ENCODE measurements around the gene KLRC3. TPM values are rescaled to one million over a fixed set of nuclear protein-coding genes. Genes with fewer than 3 reads are reported as not detected.
"Not testable (repeated sequence)": the region's sequence is repeated elsewhere in the genome, so short reads cannot be mapped to it uniquely, and the experiment has no call there.

Gene KLRC3
- total RNA-seq, 1 experiment from 2014 or later = not detected

DNA sequence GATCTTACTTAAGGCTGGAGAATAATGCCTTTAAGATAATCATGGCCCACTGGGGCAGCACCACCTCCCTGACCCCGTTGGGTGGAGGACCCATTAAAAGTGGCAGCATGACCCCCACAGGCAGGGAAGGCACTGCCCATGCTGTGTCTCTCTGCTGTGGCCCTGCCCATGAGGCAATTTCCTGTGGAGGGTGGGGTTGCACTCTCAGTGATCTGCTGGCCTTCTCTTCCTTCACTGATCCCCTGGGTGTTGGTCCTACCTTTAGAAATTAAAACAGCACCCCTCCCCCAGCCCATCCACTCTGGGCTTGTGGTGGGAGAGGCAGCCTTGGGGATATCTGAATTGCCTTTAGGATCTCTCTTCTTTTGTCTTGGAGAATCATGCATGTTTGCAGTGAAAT, 47.8 kb downstream of the KLRC3 start:
- Histone ChIP-seq H3K27ac (ENCODE audit: low read length) (no peak overlapping the region), H3K4me3 (ENCODE audit: low read length) (no peak overlapping the region), H3K9ac (ENCODE audit: low read length) (no peak overlapping the region), H3K9me3 (ENCODE audit: low read length) (no peaks in the 10 kb centered on the region), H2AFZ (ENCODE audit: low read length) (no peak overlapping the region), H3K79me2 (ENCODE audit: low read length) (no peaks in the 10 kb centered on the region), H3K9me2 (replicated peaks; ENCODE audit: insufficient read depth, low read length) (no peaks in the 10 kb centered on the region), H4K20me1 (ENCODE audit: insufficient read depth, low read depth, low read length) (no peaks in the 10 kb centered on the region), H3K36me3 (ENCODE audit: insufficient read depth, low read length) (no peaks in the 10 kb centered on the region), H3K4me2 (ENCODE audit: low read depth, low read length, poor library complexity, severe bottlenecking) (no peak overlapping the region), H3K4me1 (ENCODE audit: low read length) (no peaks in the 10 kb centered on the region), H3K27me3 (ENCODE audit: low read length) (no peaks in the 10 kb centered on the region)
- no peak for DNase-seq

DNA sequence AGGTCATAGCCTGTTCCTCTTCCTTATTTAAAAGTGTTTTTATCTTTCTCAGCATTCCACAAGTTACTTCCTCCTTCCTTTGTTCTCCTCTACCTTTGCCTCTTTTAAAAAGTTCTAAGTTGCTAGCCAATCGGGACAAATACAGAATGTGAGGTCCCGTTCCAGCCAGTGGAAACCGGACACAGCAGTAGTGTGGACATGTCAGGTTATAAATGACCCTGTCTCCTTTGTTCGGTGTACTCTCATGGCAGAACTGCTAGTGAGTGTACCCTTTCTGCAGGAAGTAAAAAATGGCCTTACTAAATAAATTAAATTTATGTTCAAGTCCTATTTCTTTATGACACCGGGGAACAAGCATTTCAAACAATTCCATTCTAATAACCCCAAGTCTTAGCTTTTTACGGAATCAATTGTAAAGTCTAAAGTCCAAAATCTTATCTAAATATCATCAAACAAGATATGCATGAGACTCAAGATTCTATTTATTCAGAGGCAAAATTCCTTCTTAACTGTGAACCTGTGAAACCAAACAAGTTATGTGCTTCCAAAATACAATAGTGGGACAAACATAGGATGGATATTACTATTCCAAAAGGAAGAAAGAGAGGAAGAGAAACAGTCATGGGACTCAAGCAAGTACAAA, 48.4 kb downstream of the KLRC3 start:
- H3K9me2 ChIP-seq (replicated peaks; ENCODE audit: insufficient read depth, low read length); H3K9me3 ChIP-seq (ENCODE audit: low read length); H2AFZ ChIP-seq (ENCODE audit: low read length); DNase-seq; H3K36me3 ChIP-seq (ENCODE audit: insufficient read depth, low read length); H3K9ac ChIP-seq (ENCODE audit: low read length); H4K20me1 ChIP-seq (ENCODE audit: insufficient read depth, low read depth, low read length); H3K27ac ChIP-seq (ENCODE audit: low read length); H3K27me3 ChIP-seq (ENCODE audit: low read length); H3K4me1 ChIP-seq (ENCODE audit: low read length); H3K79me2 ChIP-seq (ENCODE audit: low read length); H3K4me2 ChIP-seq (ENCODE audit: low read depth, low read length, poor library complexity, severe bottlenecking); H3K4me3 ChIP-seq (ENCODE audit: low read length): not testable (repeated sequence)

DNA sequence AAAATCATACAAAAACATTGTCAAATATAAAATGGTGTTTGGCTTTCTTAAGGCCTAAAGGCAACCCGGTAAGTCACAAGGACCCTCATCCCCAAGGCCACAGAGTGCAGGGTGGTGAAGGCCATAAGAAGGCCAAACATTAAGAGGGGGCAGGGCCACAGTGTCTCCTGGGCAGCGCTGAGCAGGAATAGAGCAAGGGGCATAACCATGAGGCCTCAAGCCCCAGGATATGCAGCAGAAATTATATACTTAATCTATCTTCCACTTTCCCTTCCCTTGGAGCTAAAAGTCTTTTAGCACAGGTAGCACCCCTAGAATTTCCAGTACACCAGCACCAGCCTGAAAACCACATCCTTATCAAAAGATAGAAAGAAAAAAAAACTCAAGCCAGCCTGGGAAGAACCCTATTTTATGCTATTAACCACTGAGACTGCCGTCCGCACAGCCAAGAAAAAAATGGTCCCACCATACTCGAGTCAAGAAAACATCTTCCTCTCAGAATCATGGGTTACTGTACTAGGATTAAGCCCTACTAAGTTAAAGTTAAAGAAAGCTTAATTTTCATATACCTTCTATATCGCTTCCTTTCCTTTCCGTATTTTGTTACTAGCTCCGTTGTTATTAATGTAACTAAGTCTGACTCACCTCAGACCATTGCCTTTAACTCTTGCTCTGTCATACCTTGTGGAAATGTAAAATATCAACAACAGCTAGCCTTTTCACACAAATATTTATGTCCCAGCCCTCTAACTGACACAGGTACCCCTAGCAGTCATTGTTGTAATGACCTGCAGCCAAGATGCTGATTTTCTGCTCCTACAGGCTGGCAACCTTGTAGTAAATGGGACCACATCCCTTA, 50.6 kb downstream of the KLRC3 start:
- Histone ChIP-seq H3K4me2 (ENCODE audit: low read depth, low read length, poor library complexity, severe bottlenecking) (no peak overlapping the region), H2AFZ (ENCODE audit: low read length) (no peak overlapping the region), H3K27me3 (ENCODE audit: low read length) (no peaks in the 10 kb centered on the region), H3K4me3 (ENCODE audit: low read length) (no peak overlapping the region), H3K36me3 (ENCODE audit: insufficient read depth, low read length) (no peaks in the 10 kb centered on the region), H3K9me3 (ENCODE audit: low read length) (no peaks in the 10 kb centered on the region), H3K79me2 (ENCODE audit: low read length) (no peaks in the 10 kb centered on the region), H3K4me1 (ENCODE audit: low read length) (peaks cover 11% of the 10 kb centered on the region), H3K27ac (ENCODE audit: low read length) (no peak overlapping the region), H3K9me2 (replicated peaks; ENCODE audit: insufficient read depth, low read length) (no peaks in the 10 kb centered on the region), H4K20me1 (ENCODE audit: insufficient read depth, low read depth, low read length) (no peaks in the 10 kb centered on the region), H3K9ac (ENCODE audit: low read length) (no peak overlapping the region)
- no peak for DNase-seq

DNA sequence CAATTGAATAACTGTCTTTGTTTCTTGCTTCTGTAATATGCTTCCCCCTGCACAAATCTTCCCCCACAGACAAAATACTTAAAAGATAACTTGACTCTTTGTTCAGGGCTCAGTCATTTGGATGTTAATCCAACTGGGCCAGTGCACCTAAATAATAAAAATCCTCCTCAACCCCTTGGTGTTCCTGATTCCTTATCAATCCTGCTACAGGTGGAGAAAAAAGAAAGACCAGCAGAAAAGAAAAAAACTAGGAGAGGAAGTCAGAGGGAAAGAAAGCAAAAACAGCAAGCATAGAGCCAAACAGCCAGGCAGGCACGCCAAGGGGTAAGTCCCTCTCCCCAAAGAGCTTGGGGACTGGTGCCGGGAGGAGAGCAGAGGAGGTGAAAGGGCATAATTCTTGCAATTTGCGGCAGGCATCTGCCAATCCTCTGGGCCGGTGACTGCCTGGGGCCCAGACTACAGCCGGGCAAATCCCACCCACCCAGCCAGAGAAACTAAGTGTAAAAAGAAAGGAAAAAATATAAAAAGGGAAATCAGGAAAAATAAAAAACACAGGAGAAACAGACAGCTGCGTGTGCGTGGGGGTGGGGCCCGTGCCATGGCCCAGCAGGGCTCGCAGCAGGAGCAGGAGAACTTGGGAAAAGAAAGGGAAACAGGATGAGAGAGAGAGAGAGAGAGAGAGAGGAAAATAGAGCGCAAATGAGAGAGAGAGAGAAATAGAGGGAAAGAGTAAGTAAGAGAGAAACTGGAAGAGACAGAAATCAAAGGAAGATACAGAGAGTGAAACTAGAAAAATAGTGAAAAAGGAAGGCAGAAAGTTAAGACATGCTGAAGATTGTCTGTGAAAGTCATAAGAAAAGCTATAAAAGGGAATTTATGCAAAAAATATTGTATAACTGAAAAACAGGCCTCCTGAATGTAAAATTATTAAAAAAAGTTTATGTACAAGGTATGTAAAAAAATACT, 51.9 kb downstream of the KLRC3 start:
- Histone ChIP-seq H3K79me2 (ENCODE audit: low read length) (no peaks in the 10 kb centered on the region), H3K36me3 (ENCODE audit: insufficient read depth, low read length) (no peaks in the 10 kb centered on the region), H2AFZ (ENCODE audit: low read length) (no peak overlapping the region), H3K9me2 (replicated peaks; ENCODE audit: insufficient read depth, low read length) (no peaks in the 10 kb centered on the region), H3K9me3 (ENCODE audit: low read length) (no peaks in the 10 kb centered on the region), H3K9ac (ENCODE audit: low read length) (no peak overlapping the region), H4K20me1 (ENCODE audit: insufficient read depth, low read depth, low read length) (no peaks in the 10 kb centered on the region), H3K4me1 (ENCODE audit: low read length) (peaks cover 19% of the 10 kb centered on the region), H3K27ac (ENCODE audit: low read length) (no peak overlapping the region), H3K27me3 (ENCODE audit: low read length) (no peaks in the 10 kb centered on the region), H3K4me3 (ENCODE audit: low read length) (no peak overlapping the region), H3K4me2 (ENCODE audit: low read depth, low read length, poor library complexity, severe bottlenecking) (no peak overlapping the region)
- no peak for DNase-seq

DNA sequence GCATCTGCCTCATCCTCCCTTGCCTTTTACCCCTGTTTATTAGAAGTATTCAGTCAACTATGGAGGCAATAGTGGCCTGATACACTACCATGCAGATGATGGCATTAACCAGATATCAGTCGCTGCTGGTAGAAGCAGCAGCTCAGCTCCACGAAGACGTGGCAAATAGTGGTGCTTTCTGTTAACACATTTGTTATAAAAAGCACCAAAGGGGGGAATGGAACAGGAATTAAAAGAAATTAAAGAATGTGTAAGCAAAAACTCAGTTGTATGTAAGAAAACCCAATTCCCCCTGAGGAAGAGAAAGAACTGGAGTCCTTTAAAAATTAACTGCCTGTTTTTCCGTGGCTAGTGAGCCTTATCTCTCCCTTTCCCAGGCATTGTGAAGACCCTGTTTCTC, 52.7 kb downstream of the KLRC3 start:
- not testable (repeated sequence) for DNase-seq

DNA sequence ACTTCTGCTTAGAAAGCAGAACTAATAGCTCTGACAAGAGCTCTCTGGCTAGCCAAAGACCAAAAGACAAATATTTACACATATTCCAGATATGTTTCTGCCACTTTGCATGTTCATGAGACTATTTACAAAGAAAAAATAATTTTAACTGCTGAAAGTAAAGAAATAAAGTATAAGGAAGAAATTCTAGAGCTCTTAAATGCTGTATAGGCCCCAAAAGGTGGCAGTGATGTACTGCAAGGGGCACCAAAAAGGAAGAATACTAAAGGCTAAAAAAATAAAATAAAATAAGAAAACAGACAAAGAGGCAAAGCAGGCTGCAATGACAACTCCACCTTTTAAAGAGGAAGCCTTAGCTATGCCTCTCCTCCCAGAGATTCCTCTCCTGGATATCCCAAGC, 53.5 kb downstream of the KLRC3 start:
- Histone ChIP-seq H3K4me2 (ENCODE audit: low read depth, low read length, poor library complexity, severe bottlenecking) (no peak overlapping the region), H3K9me3 (ENCODE audit: low read length) (no peaks in the 10 kb centered on the region), H3K27ac (ENCODE audit: low read length) (no peak overlapping the region), H3K9me2 (replicated peaks; ENCODE audit: insufficient read depth, low read length) (no peaks in the 10 kb centered on the region), H3K4me3 (ENCODE audit: low read length) (no peak overlapping the region), H3K27me3 (ENCODE audit: low read length) (no peaks in the 10 kb centered on the region), H3K36me3 (ENCODE audit: insufficient read depth, low read length) (no peaks in the 10 kb centered on the region), H3K9ac (ENCODE audit: low read length) (no peak overlapping the region), H3K79me2 (ENCODE audit: low read length) (no peaks in the 10 kb centered on the region), H3K4me1 (ENCODE audit: low read length) (peaks cover 19% of the 10 kb centered on the region), H2AFZ (ENCODE audit: low read length) (no peak overlapping the region), H4K20me1 (ENCODE audit: insufficient read depth, low read depth, low read length) (no peaks in the 10 kb centered on the region)
- peak; percentile 56 for DNase-seq

More for the DNA sequence above, 52.7 kb downstream of the KLRC3 start:
- not testable (repeated sequence) for H3K4me2 ChIP-seq (ENCODE audit: low read depth, low read length, poor library complexity, severe bottlenecking); H3K4me3 ChIP-seq (ENCODE audit: low read length); H3K9me2 ChIP-seq (replicated peaks; ENCODE audit: insufficient read depth, low read length); H2AFZ ChIP-seq (ENCODE audit: low read length); H3K9ac ChIP-seq (ENCODE audit: low read length); H3K9me3 ChIP-seq (ENCODE audit: low read length); H3K36me3 ChIP-seq (ENCODE audit: insufficient read depth, low read length); H4K20me1 ChIP-seq (ENCODE audit: insufficient read depth, low read depth, low read length); H3K27me3 ChIP-seq (ENCODE audit: low read length); H3K79me2 ChIP-seq (ENCODE audit: low read length); H3K27ac ChIP-seq (ENCODE audit: low read length)
- peaks cover 19% of the 10 kb centered on the region for H3K4me1 ChIP-seq (ENCODE audit: low read length)

DNA sequence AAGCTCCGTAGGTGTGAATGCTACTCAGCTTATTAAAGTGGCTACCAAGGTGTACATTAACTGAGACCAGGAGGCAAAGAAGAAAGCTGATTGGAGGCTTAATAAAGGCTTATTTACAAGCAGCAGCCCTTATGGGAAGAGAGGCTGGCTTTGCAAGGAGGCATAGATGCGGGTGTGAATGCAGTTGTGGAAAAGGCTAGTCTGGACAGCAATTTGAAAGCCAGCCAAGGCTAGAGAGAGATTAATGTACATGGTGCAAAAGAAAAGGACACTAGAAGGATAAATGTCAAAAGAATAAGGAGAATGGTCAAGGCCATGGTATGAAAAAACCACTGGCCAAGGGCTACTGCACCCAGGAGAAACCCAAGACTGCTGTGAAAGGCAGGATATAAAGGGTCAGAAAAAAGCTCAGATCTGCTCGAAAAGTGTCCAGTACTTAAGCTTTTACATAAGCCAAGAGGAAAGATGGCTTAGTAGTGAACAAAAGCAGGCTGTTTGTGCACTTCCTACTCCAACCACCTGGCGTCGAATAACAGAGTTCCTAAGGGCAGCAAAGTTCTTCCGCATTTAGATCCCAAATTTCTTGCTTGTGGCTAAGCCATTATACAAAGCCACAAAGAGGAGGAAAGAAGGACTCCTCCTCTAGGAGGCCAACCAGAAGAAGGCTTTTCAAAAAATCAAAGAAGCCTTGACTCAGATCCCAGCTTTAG, 54.5 kb downstream of the KLRC3 start:
- H4K20me1 ChIP-seq (ENCODE audit: insufficient read depth, low read depth, low read length) = no peaks in the 10 kb centered on the region
- peaks cover 19% of the 10 kb centered on the region for H3K4me1 ChIP-seq (ENCODE audit: low read length)
- no peak for DNase-seq

More for the DNA sequence above, 54.5 kb downstream of the KLRC3 start:
- Histone ChIP-seq H3K9me2 (replicated peaks; ENCODE audit: insufficient read depth, low read length) (no peaks in the 10 kb centered on the region), H3K4me3 (ENCODE audit: low read length) (peak overlapping the region; percentile 66; the same call in 1 of the 2 replicates), H3K27ac (ENCODE audit: low read length) (no peak overlapping the region), H2AFZ (ENCODE audit: low read length) (peak overlapping the region; percentile 94), H3K27me3 (ENCODE audit: low read length) (no peaks in the 10 kb centered on the region), H3K4me2 (ENCODE audit: low read depth, low read length, poor library complexity, severe bottlenecking) (peak overlapping the region; percentile 79), H3K9ac (ENCODE audit: low read length) (0 out of 2 replicates have a peak overlapping the region, but pooled peaks have one; percentile 61), H3K36me3 (ENCODE audit: insufficient read depth, low read length) (no peaks in the 10 kb centered on the region), H3K79me2 (ENCODE audit: low read length) (no peaks in the 10 kb centered on the region), H3K9me3 (ENCODE audit: low read length) (no peaks in the 10 kb centered on the region)

Measured in Karpas-422 (cell line).